CD4-positive, alpha-beta T cell treated with Interleukin-2 at 100 ng/mL for 4 hours (primary cell): ENCODE data around the gene PLXNC1.

Experiments
- DNase-seq: peaks from one replicate; pipeline ENCODE4 v3.0.0-alpha.2; 2020; ENCODE audit warnings: low spot score

The PLXNC1 gene

DNA sequence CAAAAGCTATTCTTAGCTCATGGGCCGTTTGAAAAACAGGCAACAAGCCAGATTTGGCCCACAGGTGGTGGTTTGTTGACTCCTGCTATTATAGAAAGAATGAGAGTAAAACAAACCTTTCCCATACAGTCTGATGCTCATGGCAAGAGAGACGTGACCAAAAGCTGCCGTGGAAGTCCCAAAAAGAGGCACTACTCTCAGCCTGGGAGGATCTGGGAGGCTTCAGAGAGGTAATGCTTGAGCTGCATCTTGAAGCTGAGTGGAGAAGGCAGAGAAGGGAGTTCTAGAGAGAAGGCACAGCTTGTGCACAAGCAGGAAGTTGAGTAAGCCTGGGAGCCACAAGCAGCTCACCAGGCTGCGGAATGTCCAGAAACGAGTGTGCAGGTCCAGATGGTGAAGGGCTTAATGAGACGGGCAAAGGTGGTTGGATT is 9.6 kb downstream of the PLXNC1 start:
- DNase-seq, result no peak

DNA sequence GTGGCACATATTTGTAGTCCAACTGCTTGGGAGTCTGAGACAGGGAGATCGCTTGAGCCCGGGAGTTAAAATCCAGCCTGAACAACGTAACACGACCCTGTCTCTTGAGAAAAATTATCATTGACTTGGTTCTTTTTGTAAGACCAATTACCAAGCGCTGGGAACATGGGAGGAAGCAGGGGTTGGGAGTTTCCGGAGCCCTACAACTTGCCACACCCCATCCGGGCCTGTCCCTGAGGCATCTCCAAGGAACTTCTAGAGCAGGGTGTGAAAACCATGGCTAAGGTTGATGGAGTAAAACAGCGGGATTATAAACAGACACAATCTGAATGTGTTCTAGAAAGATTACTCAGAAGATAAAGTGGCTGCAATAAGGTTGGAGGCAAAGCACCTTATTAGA is 10.3 kb downstream of the PLXNC1 start:
- DNase-seq, result no peak

DNA sequence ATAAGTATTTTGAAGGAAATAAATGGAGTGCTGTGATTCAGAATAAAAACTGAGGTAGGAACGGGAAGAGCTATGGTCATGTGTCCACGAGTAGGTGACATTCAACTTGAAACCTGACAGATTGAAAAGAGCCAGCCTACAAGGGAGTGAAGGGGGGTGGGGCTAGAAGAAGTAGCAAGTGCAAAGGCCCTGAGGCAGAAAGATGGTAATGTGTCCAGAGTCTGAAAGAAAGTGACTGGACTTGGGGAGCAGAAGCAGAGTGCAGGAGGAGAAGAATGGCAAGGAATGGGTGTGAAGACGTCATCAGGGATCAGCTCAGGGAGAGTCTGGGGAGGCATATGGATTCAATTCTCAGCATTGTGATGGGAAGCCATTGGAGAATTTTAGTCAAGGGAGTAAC is 13.7 kb downstream of the PLXNC1 start:
- no peak for DNase-seq

GRCh38 chr12:94163850-94164249 is 15.5 kb downstream of the PLXNC1 start:
- DNase-seq, result no peak

GRCh38 chr12:94165138-94165537 is 16.8 kb downstream of the PLXNC1 start:
- DNase-seq, result no peak

- DNase-seq, result no peak
These were observed 17.4 kb downstream of the PLXNC1 start for GRCh38 chr12:94165670-94166364.

GRCh38 chr12:94167071-94167755 is 18.8 kb downstream of the PLXNC1 start:
- no peak for DNase-seq

DNA sequence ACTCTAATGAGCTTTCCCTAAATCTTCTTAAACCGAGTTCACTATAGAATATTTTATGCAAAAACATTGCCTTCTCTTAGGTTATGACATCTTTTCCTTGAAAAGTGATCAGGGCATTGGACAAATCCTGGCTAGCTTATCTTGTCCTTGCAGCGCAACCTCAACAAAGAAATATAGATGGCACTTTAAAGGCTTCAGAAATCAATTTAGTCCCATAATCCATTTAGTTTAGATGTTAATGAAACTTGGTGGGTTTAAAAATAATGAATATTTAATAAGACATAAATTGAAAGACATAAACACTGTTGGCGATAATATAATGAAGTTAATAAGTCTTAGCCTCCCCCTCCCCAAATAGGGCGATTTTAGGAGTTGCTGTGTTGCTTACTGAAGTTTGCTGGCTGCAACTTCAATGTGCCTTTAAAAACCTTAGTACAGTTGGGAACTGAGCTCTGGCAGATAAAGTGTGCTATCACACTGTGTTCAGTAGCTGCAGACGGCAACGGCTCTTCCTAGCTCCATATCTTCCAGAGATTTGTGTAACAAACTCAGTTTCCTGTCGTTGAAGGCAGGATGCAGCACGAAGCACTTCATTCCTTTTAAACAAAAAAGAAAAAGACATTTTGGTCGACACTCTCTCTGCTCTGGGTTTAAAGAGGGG is 19.5 kb downstream of the PLXNC1 start:
- DNase-seq, result no peak

- DNase-seq, result no peak
These were observed 21.1 kb downstream of the PLXNC1 start for GRCh38 chr12:94169495-94169894.

- DNase-seq, result no peak
These were observed 21.8 kb downstream of the PLXNC1 start for GRCh38 chr12:94169966-94170689.

GRCh38 chr12:94170690-94171594 is 22.6 kb downstream of the PLXNC1 start:
- no peak for DNase-seq

- no peak for DNase-seq
These were observed 23.2 kb downstream of the PLXNC1 start for GRCh38 chr12:94171595-94171930.

DNA sequence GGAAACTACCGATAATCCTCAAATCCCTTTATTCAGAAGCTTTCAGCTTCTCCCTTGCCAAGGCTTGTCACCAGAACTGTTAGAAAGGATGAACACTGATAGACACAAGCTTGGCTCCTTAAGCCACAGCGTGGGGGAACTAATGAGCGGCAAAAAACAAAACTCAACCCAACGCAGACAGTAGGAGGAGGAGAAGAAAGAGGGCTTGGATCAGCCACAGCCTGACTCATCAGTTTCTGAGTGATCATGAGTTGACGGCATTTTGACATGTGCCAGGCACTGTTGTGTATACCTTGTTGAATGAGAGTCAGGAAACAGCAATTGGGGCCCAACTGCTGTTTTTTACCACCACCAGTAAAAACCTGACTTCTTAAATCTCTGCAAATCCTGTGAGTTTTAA is 23.7 kb downstream of the PLXNC1 start:
- DNase-seq, result peak; percentile 27

- no peak for DNase-seq
These were observed 24.6 kb downstream of the PLXNC1 start for GRCh38 chr12:94172973-94173372.

- DNase-seq, result no peak
These were observed 25.4 kb downstream of the PLXNC1 start for GRCh38 chr12:94173660-94174265.

GRCh38 chr12:94174576-94174975 is 26.2 kb downstream of the PLXNC1 start:
- DNase-seq, result peak; percentile 24

GRCh38 chr12:94175763-94176668 is 27.6 kb downstream of the PLXNC1 start:
- no peak for DNase-seq

- no peak for DNase-seq
These were observed 29.7 kb downstream of the PLXNC1 start for GRCh38 chr12:94178054-94178453.

DNA sequence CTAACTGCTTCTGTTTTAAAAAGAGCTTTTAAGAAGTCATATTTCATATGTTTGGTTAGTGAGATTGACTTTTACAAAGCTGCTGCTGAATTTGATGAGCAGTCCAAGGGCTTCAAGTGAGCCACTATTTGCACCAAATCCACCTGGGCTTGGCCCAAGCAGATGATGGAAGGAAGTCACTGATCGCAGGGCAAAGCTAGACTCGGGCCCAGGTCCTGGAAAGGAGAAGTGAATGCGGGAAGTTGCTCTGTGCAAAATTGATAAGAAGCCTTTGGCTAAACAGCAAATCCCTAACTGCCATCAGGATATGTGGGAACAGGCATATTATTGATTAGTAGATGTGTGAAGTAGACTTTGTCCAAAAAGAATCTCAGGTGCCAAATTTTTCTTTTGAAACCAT is 30.5 kb downstream of the PLXNC1 start:
- no peak for DNase-seq

DNA sequence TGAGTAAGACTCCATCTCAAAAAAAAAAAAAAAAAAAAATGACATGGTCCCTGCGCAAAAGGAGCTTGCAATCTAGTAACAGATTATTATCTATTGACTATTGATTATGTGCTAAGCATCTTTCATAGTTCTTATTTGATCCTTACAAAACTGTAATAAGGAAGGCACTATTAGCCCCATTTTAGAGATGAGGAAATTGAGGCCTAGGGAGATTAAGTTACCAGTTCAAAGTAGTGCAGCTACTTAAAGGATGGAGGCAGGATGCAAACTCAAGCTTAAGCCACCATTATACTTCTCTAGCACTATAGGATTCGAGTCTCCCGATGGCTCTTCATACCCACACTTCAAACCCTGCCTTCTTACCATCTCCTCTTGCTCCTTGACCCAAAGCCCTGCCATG is 31.3 kb downstream of the PLXNC1 start:
- DNase-seq, result no peak
